NCI-H524 treated with DMSO at 0.1 percent for 48 hours (cell line): ENCODE measurements around the gene GMDS.

Source experiments
- DNase-seq: peaks from one replicate; lab custom pipeline; 2025; lab: John Stamatoyannopoulos, UW

Gene GMDS

GRCh38 chr6:2178125-2178524 lies 67.3 kb downstream of the GMDS start:
- DNase-seq: no peak

- DNase-seq: peak; percentile 76
These were observed 69.6 kb downstream of the GMDS start for GRCh38 chr6:2175825-2176224.

- no peak for DNase-seq
These were observed 72.0 kb downstream of the GMDS start for GRCh38 chr6:2173203-2173961.

- DNase-seq: no peak
These were observed 73.7 kb downstream of the GMDS start for GRCh38 chr6:2171728-2172127.

DNA sequence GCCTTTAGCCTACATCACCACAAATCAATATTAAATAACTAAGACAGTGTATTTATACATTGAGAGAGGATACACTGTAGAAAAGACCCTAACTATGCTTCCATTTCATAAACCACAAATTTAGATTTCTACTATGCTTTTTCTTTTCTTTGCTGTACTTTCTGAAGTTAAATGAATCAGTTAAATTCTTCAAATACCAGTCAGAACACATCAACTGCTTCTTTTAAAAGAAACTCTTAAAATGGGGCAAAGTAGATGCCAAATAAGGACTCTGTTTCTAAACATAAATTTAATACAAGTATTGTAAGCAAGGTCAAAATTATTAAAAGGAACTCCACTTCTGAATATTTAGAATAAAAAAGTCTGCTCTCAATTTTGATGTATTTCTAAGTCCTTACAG lies 76.9 kb downstream of the GMDS start:
- no peak for DNase-seq

DNA sequence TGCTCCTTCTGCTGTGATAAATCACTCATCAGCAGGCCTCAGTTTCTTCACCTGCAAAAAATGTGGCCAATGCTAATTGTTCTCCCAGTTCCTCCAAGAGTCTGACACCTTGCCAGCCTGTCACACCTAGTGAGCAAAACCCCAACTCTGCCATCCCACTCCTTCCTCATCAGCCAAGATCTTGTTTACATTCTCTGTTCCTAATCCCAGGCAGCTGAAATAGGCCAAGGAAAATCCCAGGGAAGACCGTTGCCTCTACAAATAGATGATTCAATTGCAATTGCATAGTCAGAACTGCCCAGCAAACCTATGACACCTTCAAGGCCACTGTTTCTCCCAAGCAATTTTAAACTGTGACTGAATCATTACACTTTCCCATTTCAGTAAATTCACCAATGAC lies 78.7 kb downstream of the GMDS start:
- DNase-seq: no peak

- DNase-seq: no peak
These were observed 80.1 kb downstream of the GMDS start for GRCh38 chr6:2165286-2165685.

DNA sequence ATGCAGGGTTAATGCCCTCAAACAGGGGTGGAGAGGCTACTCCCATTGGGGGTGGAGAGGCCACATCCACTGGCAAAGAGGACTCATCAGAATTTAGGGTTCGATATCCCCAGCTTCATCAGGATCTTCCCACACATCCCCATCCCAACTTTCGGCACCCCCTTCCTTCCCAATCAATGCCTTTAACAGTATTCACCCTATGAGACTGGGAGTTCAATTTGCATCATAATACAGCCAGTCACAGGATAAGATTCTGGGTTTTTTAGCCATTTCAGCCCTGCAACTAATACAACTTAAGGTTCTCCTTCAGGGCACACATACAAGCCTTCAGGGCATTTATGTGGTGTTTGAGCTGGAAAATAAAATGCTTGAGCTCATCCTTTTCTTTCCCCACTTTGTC lies 80.9 kb downstream of the GMDS start:
- DNase-seq: no peak

- DNase-seq: no peak
These were observed 83.3 kb downstream of the GMDS start for GRCh38 chr6:2162079-2162445.

GRCh38 chr6:2158596-2159271 lies 86.7 kb downstream of the GMDS start:
- DNase-seq: no peak

DNA sequence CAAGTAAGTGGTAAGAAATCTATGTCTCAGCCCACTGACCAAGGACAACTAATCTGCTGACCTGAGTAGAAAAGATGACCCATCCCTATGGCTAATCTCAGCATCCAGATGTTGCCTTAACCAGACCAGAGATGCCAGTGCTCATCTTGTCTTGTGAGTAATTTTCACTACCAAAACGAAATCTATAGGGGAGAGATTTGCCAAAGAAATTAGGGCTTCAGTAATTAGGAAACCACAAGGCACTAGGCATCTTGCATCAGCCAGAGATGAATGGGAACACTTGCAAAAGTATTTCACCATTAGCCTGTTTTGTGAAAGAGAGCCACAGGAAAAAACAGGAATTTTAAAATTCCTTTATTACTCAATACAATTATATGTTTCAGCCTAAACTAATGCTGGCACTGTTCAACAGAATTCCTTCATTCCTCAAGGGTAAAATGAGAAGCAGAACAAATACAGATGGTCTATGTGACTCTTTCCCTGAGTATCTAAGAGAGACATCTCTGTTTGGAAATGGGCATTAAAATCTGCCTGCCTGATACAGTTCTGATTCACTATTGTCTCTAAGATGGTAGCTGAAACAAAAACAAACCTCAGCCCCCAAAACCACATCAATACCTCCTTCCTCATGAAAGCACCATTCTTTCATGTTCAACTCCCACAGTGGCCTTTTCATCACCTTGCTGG lies 87.8 kb downstream of the GMDS start:
- no peak for DNase-seq

DNA sequence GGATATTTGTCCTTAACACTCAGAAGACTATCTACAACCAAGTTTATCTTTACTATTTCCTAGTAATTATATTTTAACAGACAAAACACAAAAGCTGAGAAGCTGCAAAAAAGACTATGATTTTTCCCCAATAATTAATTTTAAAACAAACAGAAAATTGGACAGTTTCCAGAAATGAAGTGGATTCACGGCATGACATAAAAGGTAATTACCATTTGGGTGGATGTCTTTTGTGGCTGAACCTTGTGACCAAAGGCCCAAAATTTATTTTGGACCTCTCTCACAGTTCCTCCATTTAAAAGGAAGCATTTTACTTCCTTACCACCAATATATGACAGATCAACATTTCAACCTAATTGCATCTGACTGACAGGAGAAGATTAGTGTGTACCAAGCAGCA lies 90.2 kb downstream of the GMDS start:
- DNase-seq: no peak

DNA sequence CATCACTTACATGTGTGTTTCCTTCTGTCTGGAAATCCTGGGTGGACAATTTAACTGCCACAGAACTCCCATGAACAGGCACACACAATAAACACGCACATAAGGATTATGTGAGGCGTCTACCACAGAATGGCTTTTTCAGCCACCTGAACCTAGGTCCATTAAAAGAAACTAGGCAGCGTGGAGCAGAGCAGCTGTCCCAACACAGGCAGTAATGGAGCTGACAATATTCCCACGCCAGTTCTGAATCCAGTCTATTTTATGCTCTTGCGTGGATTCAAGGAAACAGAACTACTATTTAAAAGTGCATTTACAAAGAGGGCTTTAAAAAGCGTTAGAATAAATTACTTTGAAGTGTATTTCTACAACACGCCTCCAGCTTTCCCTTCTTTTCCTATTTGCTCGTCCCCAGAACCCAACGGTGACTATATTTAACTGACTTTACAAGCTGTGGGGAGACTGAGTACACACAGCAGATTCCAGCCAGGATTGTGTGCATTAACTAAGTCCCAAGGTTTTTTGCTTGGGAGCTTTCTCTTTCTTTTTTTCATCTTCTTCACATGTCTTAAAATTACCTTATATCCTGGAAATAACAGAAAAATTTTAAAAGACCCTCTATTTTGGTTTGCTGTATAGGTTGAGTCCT lies 95.9 kb downstream of the GMDS start:
- no peak for DNase-seq

- DNase-seq: no peak
These were observed 96.7 kb downstream of the GMDS start for GRCh38 chr6:2148748-2149147.

DNA sequence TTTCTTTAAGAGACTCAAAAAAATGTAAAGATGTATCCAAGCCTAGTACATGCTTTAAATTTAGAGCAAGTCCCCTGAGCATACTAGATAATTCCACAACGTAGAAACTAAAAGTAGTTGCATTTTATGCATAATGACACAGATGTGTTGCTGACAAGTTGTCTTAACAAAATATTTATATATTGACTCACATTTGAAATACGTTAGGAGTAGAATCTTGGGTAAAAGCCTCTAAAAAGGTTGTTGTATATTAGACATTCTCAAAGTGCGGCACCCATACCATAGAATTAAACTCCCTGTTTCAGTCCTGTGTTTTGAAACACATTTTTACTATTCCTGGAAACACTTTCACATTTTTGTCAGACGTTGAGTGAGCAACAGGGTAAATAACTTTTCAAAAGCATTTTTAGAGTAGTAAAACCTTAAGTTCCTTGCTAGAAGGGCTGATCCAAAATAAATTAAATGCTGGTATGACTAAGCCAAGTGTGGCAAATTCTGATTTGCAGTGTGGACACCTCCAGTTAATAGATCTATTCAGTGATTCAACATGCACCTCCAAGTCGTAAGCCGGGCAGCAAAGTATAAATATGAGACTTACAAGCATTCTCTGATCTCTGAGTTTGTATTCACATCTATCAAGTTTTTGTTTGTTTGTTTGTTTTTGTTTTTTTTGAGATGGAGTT lies 97.5 kb downstream of the GMDS start:
- DNase-seq: no peak

- no peak for DNase-seq
These were observed 98.1 kb downstream of the GMDS start for GRCh38 chr6:2147261-2147660.

DNA sequence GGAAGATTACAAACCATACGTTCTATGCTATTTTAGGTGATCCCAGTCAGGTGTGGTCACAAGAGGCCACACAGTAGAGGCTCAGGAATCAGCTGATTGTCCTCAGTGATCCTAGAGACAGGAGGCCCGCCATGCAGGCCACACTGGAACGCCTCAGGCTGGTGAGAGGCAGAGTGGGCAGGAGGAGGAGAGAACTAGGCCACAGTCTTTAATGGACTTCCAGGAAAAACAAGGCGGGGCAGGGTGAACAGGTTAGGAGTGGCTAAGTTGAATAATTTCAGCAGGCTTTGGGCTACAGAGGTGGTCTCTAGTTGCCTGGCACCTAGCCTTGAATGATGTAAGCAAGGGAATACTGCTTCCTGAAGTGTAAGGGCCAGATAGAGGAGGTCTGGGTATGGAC lies 101.2 kb downstream of the GMDS start:
- DNase-seq: no peak

DNA sequence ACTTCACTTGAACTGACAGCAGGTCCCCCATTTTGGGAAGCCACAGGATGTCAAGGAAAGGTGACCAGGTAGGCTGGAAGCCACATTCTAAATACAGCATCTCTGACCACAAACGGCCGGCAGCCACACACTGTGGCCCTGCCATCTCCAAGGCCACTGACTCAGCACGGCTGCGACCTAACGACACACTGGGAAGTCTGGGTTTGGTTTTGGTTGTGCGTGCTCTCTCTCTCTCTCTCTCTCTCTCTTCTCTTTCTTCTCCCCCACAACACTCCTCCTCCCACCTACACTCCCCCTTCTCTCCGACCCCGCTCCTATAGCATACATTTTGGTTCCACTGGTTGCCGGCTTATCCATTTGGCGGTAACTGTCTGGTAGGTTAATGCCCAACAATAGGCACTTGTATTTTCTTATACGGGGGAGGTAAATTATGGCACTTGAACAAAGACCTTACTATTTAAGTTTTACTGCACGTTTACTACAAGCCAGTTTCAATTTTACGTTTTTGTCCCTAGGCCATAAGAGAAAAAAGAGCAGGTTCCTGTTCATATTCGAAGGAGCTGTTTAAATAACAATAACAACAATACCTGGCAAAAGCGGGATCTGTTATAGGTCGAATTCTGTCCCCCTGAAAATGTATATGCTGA lies 103.6 kb downstream of the GMDS start:
- no peak for DNase-seq

- no peak for DNase-seq
These were observed 104.8 kb downstream of the GMDS start for GRCh38 chr6:2140438-2141128.

DNA sequence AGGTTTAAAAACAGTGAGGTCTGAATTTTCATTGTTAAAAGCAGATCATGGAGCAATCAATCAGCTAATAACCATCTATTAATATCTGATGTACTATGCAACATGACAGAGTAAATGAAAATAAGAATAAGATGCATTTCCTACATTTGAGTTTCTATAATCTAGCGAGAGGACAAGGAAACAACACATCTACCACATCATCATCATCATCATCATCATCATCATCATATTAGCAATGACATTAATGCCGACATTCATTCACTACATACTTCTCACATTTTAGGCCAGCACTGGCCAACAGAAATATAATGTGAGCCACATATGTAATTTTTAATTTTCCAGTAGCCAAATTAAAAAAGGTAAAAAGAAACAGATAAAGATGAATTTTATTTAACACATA lies 110.0 kb downstream of the GMDS start:
- DNase-seq: no peak

- DNase-seq: no peak
These were observed 110.9 kb downstream of the GMDS start for GRCh38 chr6:2134554-2134953.
